ENCODE results near the gene ANKRD35.
A peak's percentile ranks its signal among the peaks of the same experiment; 100 is the strongest.

Gene ANKRD35

GRCh38 chr1:145906954-145907753, 21.5 kb upstream of the ANKRD35 start:
- no peak overlapping the region for H3K4me3 ChIP-seq (replicated peaks; ENCODE audit: low read depth, low read length)
- TF ChIP-seq, protein P1, sequence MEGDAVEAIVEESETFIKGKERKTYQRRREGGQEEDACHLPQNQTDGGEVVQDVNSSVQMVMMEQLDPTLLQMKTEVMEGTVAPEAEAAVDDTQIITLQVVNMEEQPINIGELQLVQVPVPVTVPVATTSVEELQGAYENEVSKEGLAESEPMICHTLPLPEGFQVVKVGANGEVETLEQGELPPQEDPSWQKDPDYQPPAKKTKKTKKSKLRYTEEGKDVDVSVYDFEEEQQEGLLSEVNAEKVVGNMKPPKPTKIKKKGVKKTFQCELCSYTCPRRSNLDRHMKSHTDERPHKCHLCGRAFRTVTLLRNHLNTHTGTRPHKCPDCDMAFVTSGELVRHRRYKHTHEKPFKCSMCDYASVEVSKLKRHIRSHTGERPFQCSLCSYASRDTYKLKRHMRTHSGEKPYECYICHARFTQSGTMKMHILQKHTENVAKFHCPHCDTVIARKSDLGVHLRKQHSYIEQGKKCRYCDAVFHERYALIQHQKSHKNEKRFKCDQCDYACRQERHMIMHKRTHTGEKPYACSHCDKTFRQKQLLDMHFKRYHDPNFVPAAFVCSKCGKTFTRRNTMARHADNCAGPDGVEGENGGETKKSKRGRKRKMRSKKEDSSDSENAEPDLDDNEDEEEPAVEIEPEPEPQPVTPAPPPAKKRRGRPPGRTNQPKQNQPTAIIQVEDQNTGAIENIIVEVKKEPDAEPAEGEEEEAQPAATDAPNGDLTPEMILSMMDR (IDR thresholded peaks at IDR 0.05; ENCODE audit: low read length, missing control alignments), result no peak
- DNase-seq (ENCODE audit: low read depth), result peak; percentile 52

GRCh38 chr1:145901312-145902021, 15.8 kb upstream of the ANKRD35 start:
- no peak overlapping the region for H3K4me3 ChIP-seq (replicated peaks; ENCODE audit: low read depth, low read length)
- no peak for DNase-seq (ENCODE audit: low read depth)
- TF ChIP-seq, protein P1 (IDR thresholded peaks at IDR 0.05; ENCODE audit: low read length, missing control alignments), result no peak

DNA sequence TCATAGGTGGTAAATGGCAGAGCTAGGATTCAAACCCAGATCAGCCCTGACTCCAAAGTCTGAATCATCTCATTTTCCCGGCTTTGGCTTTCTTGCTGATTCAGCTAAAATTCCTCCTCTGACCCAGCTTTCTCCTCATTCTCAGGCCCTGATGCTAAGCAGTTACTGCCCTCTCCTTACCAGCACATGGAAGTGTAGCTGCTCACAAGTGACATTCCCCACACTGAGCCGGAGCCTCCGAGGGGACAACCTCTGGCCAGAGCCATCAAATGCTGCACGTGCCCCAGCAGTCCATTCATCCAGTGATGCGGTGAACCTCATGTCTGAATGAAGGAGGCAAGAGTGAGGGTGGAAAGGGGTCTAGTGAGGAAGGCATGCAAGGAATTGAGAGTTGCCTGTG, 13.1 kb upstream of the ANKRD35 start:
- DNase-seq (ENCODE audit: low read depth), result no peak
- H3K4me3 ChIP-seq (replicated peaks; ENCODE audit: low read depth, low read length), result no peak overlapping the region
- TF ChIP-seq, protein P1 (IDR thresholded peaks at IDR 0.05; ENCODE audit: low read length, missing control alignments), result no peak

DNA sequence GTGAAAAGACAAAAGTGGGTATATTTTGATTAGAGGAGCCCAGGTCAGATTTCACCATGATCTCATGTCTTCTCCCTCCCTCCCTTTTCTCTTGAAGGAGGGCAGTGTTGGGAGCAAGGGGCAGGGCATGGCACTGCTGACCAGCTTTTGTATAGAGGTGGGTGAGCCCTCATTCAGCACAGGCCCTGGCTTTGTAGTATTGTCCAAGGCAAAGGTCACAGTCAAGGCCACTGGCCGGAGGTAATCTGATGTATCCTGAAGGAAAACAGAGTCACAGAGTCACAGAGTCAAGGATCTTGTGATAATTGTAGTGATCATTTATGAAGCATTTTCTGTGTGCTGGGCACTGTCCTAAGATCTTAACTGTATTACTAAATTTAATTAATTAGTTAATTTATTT, 12.3 kb upstream of the ANKRD35 start:
- no peak for DNase-seq (ENCODE audit: low read depth)
- H3K4me3 ChIP-seq (replicated peaks; ENCODE audit: low read depth, low read length), result no peak overlapping the region
- TF ChIP-seq, protein P1 (IDR thresholded peaks at IDR 0.05; ENCODE audit: low read length, missing control alignments), result no peak

GRCh38 chr1:145895471-145895870, 9.8 kb upstream of the ANKRD35 start:
- no peak for DNase-seq (ENCODE audit: low read depth)
- H3K4me3 ChIP-seq (replicated peaks; ENCODE audit: low read depth, low read length), result no peak overlapping the region
- TF ChIP-seq, protein P1 (IDR thresholded peaks at IDR 0.05; ENCODE audit: low read length, missing control alignments), result no peak

DNA sequence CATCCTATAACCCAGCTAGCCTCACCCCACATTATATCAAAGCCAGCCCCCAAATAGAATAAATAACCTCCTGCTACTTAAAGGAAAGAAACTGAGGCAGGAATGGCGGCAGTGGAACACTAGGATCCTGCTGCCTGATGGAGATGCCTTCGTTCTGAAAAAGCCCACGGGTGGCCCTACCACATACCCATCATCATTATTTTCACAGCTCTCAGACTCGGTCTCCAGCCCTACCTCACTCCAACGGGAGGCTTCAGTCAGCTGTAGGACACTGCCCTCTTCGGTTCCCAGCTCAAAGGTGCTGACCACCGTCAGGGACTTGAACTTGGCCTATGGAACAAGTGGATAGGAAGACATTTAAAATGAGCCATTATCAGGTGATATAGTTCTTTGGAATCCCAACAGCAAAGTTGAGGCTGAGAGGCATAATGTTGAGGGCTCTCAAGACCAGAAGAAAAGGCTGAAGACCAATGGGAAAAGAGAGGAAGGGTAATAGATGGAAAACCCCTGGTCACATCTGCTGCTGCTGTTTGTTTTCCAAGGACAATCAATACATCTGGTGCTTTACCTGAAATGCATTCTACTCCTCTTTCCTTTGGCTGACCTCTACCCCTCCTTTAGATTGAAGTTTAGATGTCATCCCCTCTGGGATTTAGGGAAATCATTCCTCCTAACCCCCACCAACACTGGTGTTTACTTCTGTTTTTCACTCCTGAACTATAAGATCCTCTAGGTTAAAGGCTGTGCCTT, 7.8 kb upstream of the ANKRD35 start:
- TF ChIP-seq, protein P1 (IDR thresholded peaks at IDR 0.05; ENCODE audit: low read length, missing control alignments), result no peak
- no peak overlapping the region for H3K4me3 ChIP-seq (replicated peaks; ENCODE audit: low read depth, low read length)
- no peak for DNase-seq (ENCODE audit: low read depth)
